GM19397 (cell line): ENCODE measurements around the gene KCNQ1.

Experiments
- ATAC-seq: cut with Tn5 transposase; IDR thresholded peaks from one replicate; pipeline ENCODE4 v1.9.1; 2021; ENCODE audit warnings: mild to moderate bottlenecking, moderate library complexity; ENCODE audit not compliant: unreplicated experiment

Gene KCNQ1

DNA sequence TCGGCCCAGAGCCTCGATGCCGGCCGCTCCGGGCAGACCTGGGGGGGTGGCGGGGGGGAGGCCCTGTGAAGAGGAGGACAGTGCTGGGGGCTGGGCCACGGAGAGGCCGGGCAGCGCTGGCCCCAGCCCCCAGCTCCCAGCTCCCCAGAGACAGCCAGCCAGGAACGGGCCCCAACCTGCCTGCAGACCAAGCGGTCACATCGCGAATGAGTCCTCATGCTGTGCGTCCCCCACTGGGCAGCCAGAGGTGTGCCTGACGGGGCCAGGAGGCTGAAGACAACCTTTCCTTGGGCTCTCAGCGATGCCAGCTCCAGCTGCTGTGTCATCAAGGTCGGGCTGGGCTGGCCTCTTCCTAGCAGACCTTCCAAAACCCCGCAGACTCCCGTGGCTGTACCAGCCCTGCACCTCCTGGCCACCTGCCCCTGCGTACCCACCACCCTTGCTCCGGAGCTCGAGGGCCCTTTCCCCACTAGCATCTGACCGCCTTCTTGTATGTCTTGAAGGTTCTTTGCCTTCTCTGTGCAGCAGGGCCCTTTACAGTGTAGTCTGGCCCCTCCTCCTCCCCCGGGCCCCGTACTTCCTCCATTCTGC, 352.4 kb downstream of the KCNQ1 start:
- no peak for ATAC-seq

- no peak for ATAC-seq
These were observed 353.0 kb downstream of the KCNQ1 start for GRCh38 chr11:2797741-2798361.

DNA sequence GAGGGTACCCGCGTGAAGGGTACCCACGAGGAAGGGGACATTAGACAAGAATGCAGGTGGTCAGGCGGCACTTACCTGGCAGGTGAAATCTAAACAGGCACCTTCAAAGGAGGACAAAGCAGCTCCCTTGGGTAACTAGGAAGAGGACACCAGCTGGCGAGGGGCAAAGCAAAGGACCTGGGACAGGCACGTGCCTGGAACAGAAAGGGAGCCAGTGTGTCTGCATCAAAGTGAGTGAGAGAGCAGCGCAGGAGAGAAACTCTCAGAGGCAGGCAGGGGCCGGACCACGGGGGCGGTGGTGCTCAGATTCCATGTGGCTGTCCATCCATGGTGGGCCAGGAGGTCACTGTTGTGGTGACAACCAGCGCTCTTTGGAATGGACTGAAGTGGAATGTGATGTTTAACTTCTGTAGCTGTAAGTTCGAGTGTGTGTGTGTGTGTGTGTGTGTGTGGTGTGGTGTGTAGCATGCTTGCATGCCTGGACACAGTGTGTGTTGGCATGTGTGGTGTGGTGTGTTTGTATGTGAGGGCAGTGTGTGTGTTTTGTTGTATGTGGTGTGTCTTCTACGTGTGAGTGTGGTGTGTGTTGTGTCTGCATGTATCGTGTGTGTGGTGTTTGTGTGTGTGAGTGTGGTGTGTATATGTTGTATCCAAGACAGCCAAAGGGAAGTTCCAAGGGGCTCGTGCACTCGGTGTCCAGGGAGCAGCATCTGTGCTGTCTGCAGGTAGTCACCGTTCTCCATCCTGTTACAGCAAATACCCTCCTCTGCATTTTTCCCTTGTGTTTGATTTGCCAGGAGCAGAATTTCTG, 354.3 kb downstream of the KCNQ1 start:
- ATAC-seq: no peak

GRCh38 chr11:2799881-2800654, 355.3 kb downstream of the KCNQ1 start:
- ATAC-seq: no peak

- ATAC-seq: no peak
These were observed 356.1 kb downstream of the KCNQ1 start for GRCh38 chr11:2800655-2801531.

DNA sequence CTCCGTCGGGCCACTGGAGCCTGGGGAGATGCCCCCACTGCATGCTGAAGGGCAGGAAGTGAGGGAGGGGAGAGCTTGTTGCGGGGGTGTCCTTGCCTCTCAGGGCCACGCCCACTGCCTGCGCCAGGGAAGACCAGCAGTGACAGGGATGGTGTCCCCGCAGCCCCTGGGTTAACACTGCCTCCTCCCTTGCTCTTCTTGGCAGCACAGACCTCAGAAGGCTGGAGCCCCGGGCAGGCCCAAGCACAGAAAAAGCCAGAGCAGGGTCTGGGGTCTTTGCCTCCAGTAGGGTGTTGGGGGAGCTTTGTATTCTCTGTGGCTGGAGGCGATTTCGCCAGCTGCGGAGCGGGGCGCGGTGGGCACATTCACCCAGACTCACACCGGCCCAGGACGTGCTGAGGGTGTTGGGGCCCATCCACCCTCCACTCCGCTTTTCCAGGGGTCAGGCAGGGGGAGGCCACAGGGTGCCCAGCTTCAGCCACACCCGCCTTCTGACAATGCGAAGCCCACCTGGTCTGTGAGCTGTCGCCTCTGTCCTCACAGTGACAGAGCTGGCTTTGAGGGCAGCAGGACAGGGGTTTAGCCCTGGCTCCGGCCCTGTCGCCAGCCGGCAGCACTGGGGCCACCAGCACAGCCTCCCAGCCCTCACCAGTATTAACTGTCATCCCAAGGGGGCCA, 357.0 kb downstream of the KCNQ1 start:
- no peak for ATAC-seq

- no peak for ATAC-seq
These were observed 357.8 kb downstream of the KCNQ1 start for GRCh38 chr11:2802389-2803185.

DNA sequence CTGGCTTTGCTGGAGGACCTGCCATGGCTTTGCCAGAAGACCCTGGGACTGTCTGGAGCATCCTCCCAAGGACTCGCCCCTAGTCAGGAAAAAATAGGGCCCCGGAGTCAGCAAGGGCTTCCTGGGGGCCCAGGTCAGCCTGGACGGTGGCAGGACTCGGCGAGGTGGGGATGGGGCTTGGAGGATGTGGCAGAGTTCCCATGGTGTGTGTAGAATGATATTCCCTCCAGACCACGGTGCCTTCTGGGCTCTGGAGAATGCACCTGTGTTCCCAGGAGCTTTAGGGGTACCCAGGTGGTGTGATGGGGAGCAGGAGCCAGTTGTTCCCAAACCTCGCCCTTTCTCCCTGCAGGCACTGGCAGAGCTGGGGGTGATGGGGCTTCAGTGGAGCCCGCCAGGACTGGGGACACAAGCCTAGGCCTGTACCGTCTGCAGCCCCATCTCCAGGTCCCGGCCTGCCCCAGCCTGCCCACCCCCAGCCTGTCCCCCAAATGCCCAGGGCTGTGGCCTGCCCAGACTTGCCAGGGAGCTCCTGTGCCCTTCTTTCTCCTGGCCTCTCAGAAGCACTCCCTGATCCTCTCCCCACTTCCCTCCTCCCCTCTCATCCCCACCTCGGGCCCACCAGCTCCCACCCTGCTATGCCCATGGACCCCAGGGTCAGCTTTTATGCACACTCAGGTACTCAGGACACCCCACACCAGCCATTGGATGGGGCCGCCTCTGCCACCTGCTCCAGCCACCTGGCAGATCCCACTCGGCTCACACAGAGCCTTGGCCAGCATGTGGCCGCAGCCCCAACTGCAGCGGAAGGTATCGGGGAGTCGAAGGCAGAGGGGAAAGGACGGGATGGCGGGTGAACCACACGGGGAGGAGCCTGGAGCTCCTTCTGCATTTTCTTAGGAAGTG, 358.6 kb downstream of the KCNQ1 start:
- no peak for ATAC-seq

DNA sequence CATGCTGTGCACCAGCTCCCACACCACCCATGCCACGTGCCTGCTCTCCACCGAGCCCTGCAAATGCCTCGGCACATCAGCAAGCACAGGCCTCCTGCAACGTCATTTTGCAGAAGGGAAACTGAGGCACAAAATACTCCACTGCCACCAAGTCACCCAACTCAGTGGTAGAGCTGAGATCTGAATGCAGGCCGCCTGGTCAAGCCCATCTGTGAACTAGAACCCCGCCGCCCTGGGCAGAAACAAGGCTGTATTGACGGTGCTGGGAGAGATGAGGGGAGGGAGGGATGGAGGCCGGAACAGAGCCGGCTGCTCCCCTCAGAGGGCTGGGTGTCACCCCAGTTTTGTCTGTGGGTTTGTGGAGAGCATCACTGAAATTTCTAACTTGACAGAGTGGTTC, 359.4 kb downstream of the KCNQ1 start:
- no peak for ATAC-seq

DNA sequence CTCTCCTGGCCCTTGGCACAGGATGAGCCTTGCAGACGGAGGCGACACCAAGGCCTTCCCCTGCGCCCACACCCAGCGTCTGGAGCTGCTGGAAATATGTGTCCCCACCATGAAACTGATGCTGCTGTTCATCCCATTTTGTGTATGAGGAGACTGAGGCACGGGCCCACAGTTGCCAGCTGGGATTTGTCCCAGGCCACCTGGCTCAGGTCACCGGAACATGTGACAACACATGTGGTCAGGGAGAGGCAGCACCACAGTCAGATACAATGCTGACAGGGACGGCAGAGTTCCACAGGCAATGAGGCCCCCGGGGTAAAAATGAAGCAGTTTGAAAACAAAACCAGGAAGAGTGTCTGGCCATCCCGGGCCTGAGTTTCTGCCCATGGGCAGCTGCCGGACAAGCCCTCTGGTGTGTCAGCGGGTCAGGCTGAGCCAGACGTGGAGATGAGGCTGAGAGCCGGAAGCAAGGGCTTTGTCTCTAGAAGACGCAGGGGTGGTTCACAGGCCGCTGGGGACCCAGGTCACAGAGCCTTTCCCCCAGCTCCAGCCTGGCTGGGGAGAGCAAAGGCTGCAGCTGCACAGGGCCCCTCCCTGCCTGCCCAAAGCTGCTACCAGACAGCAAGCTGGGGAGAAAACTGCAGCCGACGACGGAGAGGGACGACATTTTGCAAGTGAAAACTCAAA, 360.0 kb downstream of the KCNQ1 start:
- ATAC-seq: no peak

- ATAC-seq: no peak
These were observed 360.7 kb downstream of the KCNQ1 start for GRCh38 chr11:2805388-2806056.

GRCh38 chr11:2806351-2807024, 361.7 kb downstream of the KCNQ1 start:
- ATAC-seq: no peak

DNA sequence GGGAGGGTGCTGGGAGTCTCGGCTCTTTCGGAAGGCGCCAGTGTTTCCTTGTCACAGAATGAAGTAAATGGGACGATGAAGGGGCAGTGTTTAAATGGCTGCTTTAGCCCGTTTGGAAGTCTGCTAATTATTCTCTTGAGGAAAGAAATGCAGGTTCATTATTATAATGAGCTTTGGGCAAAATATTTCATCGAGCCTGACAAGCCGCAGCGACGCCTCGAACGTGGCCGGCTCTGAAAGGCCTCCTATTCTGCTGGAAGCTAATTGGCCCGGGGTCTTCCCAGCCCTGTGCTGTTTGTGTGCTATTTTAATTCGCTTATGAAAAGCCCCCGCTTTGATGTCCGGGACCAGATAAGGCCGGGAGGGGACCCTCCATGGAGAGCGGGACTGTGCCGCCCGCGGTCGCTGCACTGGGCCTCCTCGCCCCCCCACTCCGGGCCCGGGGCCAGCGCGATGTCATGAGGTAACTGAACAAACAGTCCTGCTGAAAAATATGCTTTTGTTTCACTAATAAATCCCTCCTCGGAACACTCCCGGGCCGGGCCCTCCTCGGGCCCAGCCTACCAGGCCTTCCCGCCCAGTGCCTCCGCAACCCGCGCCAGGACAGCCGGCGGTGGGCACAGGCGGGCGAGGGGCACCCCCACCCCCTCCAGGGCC, 362.3 kb downstream of the KCNQ1 start:
- ATAC-seq: no peak

DNA sequence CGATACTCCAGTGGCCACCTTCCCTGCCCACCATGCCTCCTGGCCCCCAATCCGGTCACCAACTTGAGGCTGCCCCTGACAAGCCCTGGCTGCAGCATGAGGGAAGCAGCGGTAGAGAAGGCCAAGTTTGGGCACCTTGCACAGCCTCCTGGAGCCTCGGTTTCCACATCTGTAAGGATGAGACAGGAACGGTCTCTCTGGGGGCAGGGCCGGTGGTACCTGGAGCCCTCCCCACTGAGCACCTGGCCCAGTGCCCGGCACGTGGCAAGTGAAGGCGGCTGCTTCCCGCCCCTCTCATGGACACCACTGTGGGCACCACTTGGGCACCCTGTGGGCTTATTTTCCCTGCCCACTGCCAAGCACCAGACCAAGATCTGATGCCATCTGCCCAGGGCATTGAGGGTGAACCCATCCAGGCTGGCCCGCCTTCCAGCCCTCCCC, 363.0 kb downstream of the KCNQ1 start:
- ATAC-seq: no peak
